Astrocyte of the cerebellum (primary cell): ENCODE data around the gene CFAP65.

Experiments
- DNase-seq: peaks from one replicate; pipeline ENCODE4 v3.0.0-alpha.2; 2011; ENCODE audit warnings: low read depth
- H3K4me3 ChIP-seq: 2 replicates; pipeline ENCODE4 v1.5.1; 2011; ENCODE audit warnings: mild to moderate bottlenecking, low read depth, low read length, moderate library complexity
- in situ Hi-C: cut with HindIII; loops from 2 replicates; pipeline ENCODE4 v1.10.0; 2017; ENCODE audit warnings: low sequenced_read_pairs
- TF ChIP-seq, protein P1 (sequence below): IDR thresholded peaks from 2 replicates; pipeline ENCODE4 v1.5.1; 2012; ENCODE audit warnings: low read length, low read depth, moderate library complexity, mild to moderate bottlenecking; ENCODE audit errors: missing control alignments

Gene CFAP65

GRCh38 chr2:218990052-218990451 is 51.3 kb downstream of the CFAP65 start:
- in situ Hi-C loops, result no loop called here
- TF ChIP-seq, protein P1, sequence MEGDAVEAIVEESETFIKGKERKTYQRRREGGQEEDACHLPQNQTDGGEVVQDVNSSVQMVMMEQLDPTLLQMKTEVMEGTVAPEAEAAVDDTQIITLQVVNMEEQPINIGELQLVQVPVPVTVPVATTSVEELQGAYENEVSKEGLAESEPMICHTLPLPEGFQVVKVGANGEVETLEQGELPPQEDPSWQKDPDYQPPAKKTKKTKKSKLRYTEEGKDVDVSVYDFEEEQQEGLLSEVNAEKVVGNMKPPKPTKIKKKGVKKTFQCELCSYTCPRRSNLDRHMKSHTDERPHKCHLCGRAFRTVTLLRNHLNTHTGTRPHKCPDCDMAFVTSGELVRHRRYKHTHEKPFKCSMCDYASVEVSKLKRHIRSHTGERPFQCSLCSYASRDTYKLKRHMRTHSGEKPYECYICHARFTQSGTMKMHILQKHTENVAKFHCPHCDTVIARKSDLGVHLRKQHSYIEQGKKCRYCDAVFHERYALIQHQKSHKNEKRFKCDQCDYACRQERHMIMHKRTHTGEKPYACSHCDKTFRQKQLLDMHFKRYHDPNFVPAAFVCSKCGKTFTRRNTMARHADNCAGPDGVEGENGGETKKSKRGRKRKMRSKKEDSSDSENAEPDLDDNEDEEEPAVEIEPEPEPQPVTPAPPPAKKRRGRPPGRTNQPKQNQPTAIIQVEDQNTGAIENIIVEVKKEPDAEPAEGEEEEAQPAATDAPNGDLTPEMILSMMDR, result no peak
- no peak overlapping the region for H3K4me3 ChIP-seq
- no peak for DNase-seq

DNA sequence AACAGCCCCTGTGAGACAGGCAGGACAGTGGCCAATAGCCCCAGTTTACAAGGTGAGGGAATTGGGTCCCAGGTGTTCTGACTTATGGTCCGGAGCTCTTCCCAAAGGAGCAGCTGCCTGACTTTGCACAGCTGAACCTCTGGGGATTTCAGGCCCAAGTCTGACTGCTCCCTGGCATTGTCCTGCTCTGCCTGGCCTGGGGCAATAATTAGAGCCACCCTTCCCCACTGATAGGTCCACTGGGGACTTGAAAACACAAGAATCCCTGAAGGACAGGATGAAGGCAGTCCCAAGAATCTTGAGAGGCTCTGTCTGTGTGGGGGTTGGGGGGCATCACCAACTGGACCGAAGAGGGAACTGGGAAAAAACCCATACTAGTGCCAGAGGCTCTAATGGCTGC is 52.7 kb downstream of the CFAP65 start:
- TF ChIP-seq, protein P1, result no peak
- DNase-seq, result no peak
- H3K4me3 ChIP-seq, result no peak overlapping the region
- in situ Hi-C loops, result no loop called here

GRCh38 chr2:218988164-218988563 is 53.2 kb downstream of the CFAP65 start:
- TF ChIP-seq, protein P1, result no peak
- DNase-seq, result no peak
- in situ Hi-C loops, result no loop called here
- H3K4me3 ChIP-seq, result no peak overlapping the region

GRCh38 chr2:218986148-218986761 is 55.1 kb downstream of the CFAP65 start:
- TF ChIP-seq, protein P1, result no peak
- in situ Hi-C loops, result no loop called here
- H3K4me3 ChIP-seq, result no peak overlapping the region
- DNase-seq, result no peak

GRCh38 chr2:218985325-218986091 is 55.8 kb downstream of the CFAP65 start:
- no peak overlapping the region for H3K4me3 ChIP-seq
- in situ Hi-C loops, result no loop called here
- no peak for DNase-seq
- TF ChIP-seq, protein P1, result no peak

GRCh38 chr2:218985021-218985324 is 56.3 kb downstream of the CFAP65 start, which contains the start of gene FEV:
Gene FEV (minus strand): TSS chr2:218985184. CDS start chr2:218985075, 109 bp downstream.
- H3K4me3 ChIP-seq, result no peak within 1 kb of the TSS
- in situ Hi-C loops, result no loop called here
- no peak for DNase-seq
- TF ChIP-seq, protein P1, result no peak
